Endothelial cell of umbilical vein (primary cell): ENCODE data around the gene KCND2.

Experiments
- CTCF ChIP-seq, 2 donors: IDR thresholded peaks; 1 replicate in 1 of 2; 2 replicates in 1 of 2; pipeline ENCODE4 v1.5.1; 2011; ENCODE audit warnings: low read length in 2 of 2, mild to moderate bottlenecking in 2 of 2, moderate library complexity in 2 of 2, control low read depth in 1 of 2, inconsistent platforms in 1 of 2, low read depth in 1 of 2; ENCODE audit not compliant: insufficient read depth in 1 of 2; ENCODE audit errors: extremely low read depth in 1 of 2
- EZH2 ChIP-seq: IDR thresholded peaks from 2 replicates; pipeline ENCODE4 v1.6.1; 2012; ENCODE audit warnings: borderline replicate concordance, low read depth, mild to moderate bottlenecking, moderate library complexity, low read length, inconsistent platforms; ENCODE audit not compliant: severe bottlenecking
- FOS ChIP-seq: IDR thresholded peaks from 2 replicates; pipeline ENCODE4 v1.6.1; 2011; ENCODE audit warnings: mild to moderate bottlenecking, low read length, moderate library complexity, borderline replicate concordance; ENCODE audit not compliant: insufficient read depth
- GATA2 ChIP-seq: IDR thresholded peaks from 2 replicates; pipeline ENCODE4 v1.7.0; 2011; ENCODE audit warnings: low read depth, mild to moderate bottlenecking, moderate library complexity, mixed read lengths, low read length; ENCODE audit not compliant: insufficient read length, insufficient read depth
- JUN ChIP-seq: IDR thresholded peaks from 2 replicates; pipeline ENCODE4 v1.6.1; 2011; ENCODE audit warnings: borderline replicate concordance, low read depth; ENCODE audit not compliant: insufficient read length, insufficient read depth
- MAX ChIP-seq: IDR thresholded peaks from 2 replicates; pipeline ENCODE4 v1.6.1; 2011; ENCODE audit not compliant: insufficient read depth, insufficient read length
- MYC ChIP-seq: IDR thresholded peaks from one replicate; pipeline ENCODE4 v1.6.1; 2011; ENCODE audit warnings: mild to moderate bottlenecking, low read depth, low read length
- POLR2A ChIP-seq: IDR thresholded peaks from 2 replicates; pipeline ENCODE4 v1.6.1; 2012; ENCODE audit warnings: low read depth, mild to moderate bottlenecking, control low read depth, low read length
- POLR2AphosphoS5 ChIP-seq: IDR thresholded peaks from 2 replicates; pipeline ENCODE4 v1.6.1; 2012; ENCODE audit warnings: low read depth, mild to moderate bottlenecking, control low read depth, low read length, moderate library complexity; ENCODE audit not compliant: insufficient read depth

GRCh38 chr7:120735791-120736190, 462.8 kb downstream of the KCND2 start:
- no peak for TF ChIP-seq CTCF (IDR thresholded peaks at IDR 0.05; ENCODE audit: extremely low read depth in 1 of 2, insufficient read depth in 1 of 2, low read depth in 1 of 2, low read length in 2 of 2)
- TF ChIP-seq EZH2: no peak
- TF ChIP-seq POLR2AphosphoS5: no peak
- no peak for TF ChIP-seq POLR2A
- no peak for TF ChIP-seq MAX
- TF ChIP-seq JUN: no peak
- TF ChIP-seq MYC: no peak
- no peak for TF ChIP-seq FOS
- TF ChIP-seq GATA2: no peak
